Measurements from ENCODE around the gene ARHGAP24. TPM values are rescaled to one million over a fixed set of nuclear protein-coding genes. Genes with fewer than 3 reads are reported as not detected.
A peak's percentile ranks its signal among the peaks of the same experiment; 100 is the strongest.
"Not testable (repeated sequence)": the region's sequence is repeated elsewhere in the genome, so short reads cannot be mapped to it uniquely, and the experiment has no call there.

Gene ARHGAP24
- total RNA-seq, 2 donors from 2014 or later: 34.0 to 42.0 TPM

- Histone ChIP-seq H3K4me3 (no peak overlapping the region), H3K27ac (no peak overlapping the region), H3K36me3 (no peaks in the 10 kb centered on the region), H3K9me3 (no peaks in the 10 kb centered on the region), H3K4me1 (peaks cover 0 to 9% of the 10 kb centered on the region in 2 donors), H3K27me3 (no peaks in the 10 kb centered on the region)
- DNase-seq (ENCODE audit: low spot score): no peak
- TF ChIP-seq CTCF (IDR thresholded peaks at IDR 0.05): no peak
Measured at GRCh38 chr4:86019362-86019761, 544.4 kb downstream of the ARHGAP24 start.

- no peak for DNase-seq (ENCODE audit: low spot score)
- no peaks in the 10 kb centered on the region for H3K9me3 ChIP-seq
- no peak overlapping the region for H3K4me3 ChIP-seq
- H3K27me3 ChIP-seq: no peaks in the 10 kb centered on the region
- H3K36me3 ChIP-seq: no peaks in the 10 kb centered on the region
- no peak overlapping the region for H3K27ac ChIP-seq
- H3K4me1 ChIP-seq: peaks cover 0 to 3% of the 10 kb centered on the region in 2 donors
- TF ChIP-seq CTCF (IDR thresholded peaks at IDR 0.05): no peak
Measured at GRCh38 chr4:86019906-86020305, 545.0 kb downstream of the ARHGAP24 start.

GRCh38 chr4:86021671-86022070 lies 546.7 kb downstream of the ARHGAP24 start:
- H3K4me3 ChIP-seq; H3K4me1 ChIP-seq; H3K9me3 ChIP-seq; DNase-seq (ENCODE audit: low spot score); H3K27ac ChIP-seq; H3K27me3 ChIP-seq; H3K36me3 ChIP-seq: not testable (repeated sequence)

GRCh38 chr4:86026720-86027119 lies 551.8 kb downstream of the ARHGAP24 start:
- no peaks in the 10 kb centered on the region for H3K36me3 ChIP-seq
- H3K4me1 ChIP-seq: no peaks in the 10 kb centered on the region
- no peaks in the 10 kb centered on the region for H3K9me3 ChIP-seq
- no peak overlapping the region for H3K4me3 ChIP-seq
- H3K27me3 ChIP-seq: no peaks in the 10 kb centered on the region
- TF ChIP-seq CTCF (IDR thresholded peaks at IDR 0.05): no peak
- no peak overlapping the region for H3K27ac ChIP-seq
- no peak for DNase-seq (ENCODE audit: low spot score)

GRCh38 chr4:86031927-86032326 lies 557.0 kb downstream of the ARHGAP24 start:
- peaks cover 0 to 28% of the 10 kb centered on the region in 2 donors for H3K4me1 ChIP-seq
- no peak for TF ChIP-seq CTCF (IDR thresholded peaks at IDR 0.05)
- peak overlapping the region; percentile 81 to 88 for H3K27ac ChIP-seq
- H3K27me3 ChIP-seq: no peaks in the 10 kb centered on the region
- no peak overlapping the region for H3K4me3 ChIP-seq
- no peaks in the 10 kb centered on the region for H3K36me3 ChIP-seq
- DNase-seq (ENCODE audit: low spot score): no peak
- no peaks in the 10 kb centered on the region for H3K9me3 ChIP-seq

- H3K4me3 ChIP-seq: no peak overlapping the region
- no peak for DNase-seq (ENCODE audit: low spot score)
Measured at GRCh38 chr4:86032476-86033022, 557.6 kb downstream of the ARHGAP24 start.

More at GRCh38 chr4:86032476-86033022, 557.6 kb downstream of the ARHGAP24 start:
- Histone ChIP-seq H3K27ac (peak overlapping the region; percentile 81 to 88), H3K27me3 (no peaks in the 10 kb centered on the region), H3K36me3 (no peaks in the 10 kb centered on the region), H3K9me3 (no peaks in the 10 kb centered on the region), H3K4me1 (peaks cover 0 to 31% of the 10 kb centered on the region in 2 donors)
- no peak for TF ChIP-seq CTCF (IDR thresholded peaks at IDR 0.05)

Data from right atrium auricular region (tissue), 2 donors.